ENCODE results near the gene TMEM247. TPM values are rescaled to one million over a fixed set of nuclear protein-coding genes. Genes with fewer than 3 reads are reported as not detected.

TMEM247 gene
- polyA plus RNA-seq, 3 donors from 2014 or later: not detected

DNA sequence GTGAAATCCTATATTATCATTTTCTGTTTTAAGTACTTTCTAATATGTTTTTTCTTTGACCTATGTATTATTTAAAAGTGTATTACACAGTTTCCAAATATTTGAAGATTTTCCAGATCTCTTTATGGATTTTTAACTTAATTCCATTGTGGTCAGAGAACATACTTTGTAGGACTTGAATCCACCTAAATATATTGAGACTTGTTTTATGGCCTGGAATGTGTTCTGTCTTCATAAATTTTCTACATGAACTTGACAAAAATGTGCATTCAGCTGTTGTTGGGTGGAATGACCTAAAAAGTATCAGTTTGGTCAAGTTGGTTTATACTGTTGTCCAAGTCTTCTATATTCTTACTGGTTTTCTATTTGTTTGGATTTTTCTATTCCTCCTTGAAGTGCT is 33.8 kb upstream of the TMEM247 start:
- H3K4me1 Mint-ChIP-seq: peaks cover 10 to 13% of the 10 kb centered on the region in 2 donors
- DNase-seq: no peak
- no peak overlapping the region for H3K4me3 Mint-ChIP-seq
- peaks cover 0 to 4% (median 1%) of the 10 kb centered on the region in 3 donors for H3K27me3 Mint-ChIP-seq (ENCODE audit: low read depth in 3 of 3)
- H3K9me3 Mint-ChIP-seq: peaks cover 7 to 13% (median 9%) of the 10 kb centered on the region in 6 donors
- no peak overlapping the region for H3K27ac Mint-ChIP-seq
- H3K36me3 Mint-ChIP-seq: peaks cover 4% of the 10 kb centered on the region in 3 donors

GRCh38 chr2:46446871-46447568 is 32.3 kb upstream of the TMEM247 start:
- Mint-ChIP-seq H3K27me3 (ENCODE audit: low read depth in 3 of 3) (peaks cover 0 to 2% (median 2%) of the 10 kb centered on the region in 3 donors), H3K27ac (no peak overlapping the region), H3K4me1 (peaks cover 9 to 12% of the 10 kb centered on the region in 2 donors), H3K36me3 (peaks cover 4% of the 10 kb centered on the region in 3 donors), H3K9me3 (peaks cover 7 to 13% (median 9%) of the 10 kb centered on the region in 6 donors), H3K4me3 (no peak overlapping the region)
- no peak for DNase-seq

- DNase-seq: no peak
- H3K27me3 Mint-ChIP-seq (ENCODE audit: low read depth in 3 of 3): peaks cover 0 to 2% (median 2%) of the 10 kb centered on the region in 3 donors
- peaks cover 4% of the 10 kb centered on the region in 3 donors for H3K36me3 Mint-ChIP-seq
- H3K27ac Mint-ChIP-seq: no peak overlapping the region
- peaks cover 9 to 12% of the 10 kb centered on the region in 2 donors for H3K4me1 Mint-ChIP-seq
- H3K4me3 Mint-ChIP-seq: no peak overlapping the region
- peaks cover 7 to 13% (median 9%) of the 10 kb centered on the region in 6 donors for H3K9me3 Mint-ChIP-seq
Measured at GRCh38 chr2:46447649-46448048, 31.7 kb upstream of the TMEM247 start.

- Mint-ChIP-seq H3K27me3 (ENCODE audit: low read depth in 3 of 3) (peaks cover 0 to 3% (median 2%) of the 10 kb centered on the region in 3 donors), H3K36me3 (peaks cover 4% of the 10 kb centered on the region in 3 donors), H3K27ac (no peak overlapping the region)
Measured at GRCh38 chr2:46448111-46448510, 31.3 kb upstream of the TMEM247 start.

DNA sequence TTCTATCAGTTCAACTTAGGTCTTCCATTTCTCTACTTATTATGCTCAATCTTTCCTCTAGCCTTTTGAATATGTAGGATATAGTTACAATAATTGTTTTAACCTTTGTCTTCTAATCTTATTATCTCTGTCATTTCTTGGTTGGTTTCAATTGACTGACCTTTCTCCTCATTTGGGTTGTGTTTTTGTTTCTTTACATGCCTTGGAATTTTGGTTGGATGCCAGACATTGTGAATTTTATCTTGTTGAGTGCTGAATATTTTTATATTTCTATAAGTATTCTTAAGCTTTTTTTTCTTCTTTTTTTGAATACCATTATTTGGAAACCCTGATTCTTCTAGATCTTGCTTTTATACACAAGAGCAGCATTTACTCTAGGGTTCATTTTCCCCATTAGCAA is 30.7 kb upstream of the TMEM247 start:
- H3K27ac Mint-ChIP-seq: no peak overlapping the region
- DNase-seq: no peak
- H3K9me3 Mint-ChIP-seq: peaks cover 7 to 13% (median 9%) of the 10 kb centered on the region in 6 donors
- peaks cover 0 to 3% (median 3%) of the 10 kb centered on the region in 3 donors for H3K27me3 Mint-ChIP-seq (ENCODE audit: low read depth in 3 of 3)
- H3K36me3 Mint-ChIP-seq: peaks cover 4% of the 10 kb centered on the region in 3 donors
- H3K4me1 Mint-ChIP-seq: peaks cover under 1 to 4% of the 10 kb centered on the region in 2 donors
- H3K4me3 Mint-ChIP-seq: no peak overlapping the region

More at GRCh38 chr2:46448111-46448510, 31.3 kb upstream of the TMEM247 start:
- H3K4me1 Mint-ChIP-seq: peaks cover 6 to 9% of the 10 kb centered on the region in 2 donors
- no peak overlapping the region for H3K4me3 Mint-ChIP-seq
- no peak for DNase-seq
- peaks cover 7 to 13% (median 9%) of the 10 kb centered on the region in 6 donors for H3K9me3 Mint-ChIP-seq

GRCh38 chr2:46449700-46450099 is 29.7 kb upstream of the TMEM247 start:
- Mint-ChIP-seq H3K4me1 (no peaks in the 10 kb centered on the region), H3K36me3 (peaks cover 4% of the 10 kb centered on the region in 3 donors), H3K27ac (no peak overlapping the region), H3K27me3 (ENCODE audit: low read depth in 3 of 3) (peaks cover under 1 to 3% (median 3%) of the 10 kb centered on the region in 3 donors), H3K9me3 (peaks cover 7 to 13% (median 9%) of the 10 kb centered on the region in 6 donors), H3K4me3 (no peak overlapping the region)
- no peak for DNase-seq

- peaks cover 0 to 1% (median 0%) of the 10 kb centered on the region in 6 donors for H3K9me3 Mint-ChIP-seq
- peak overlapping the region in 2 of 6 donors; percentile 2 to 69 for H3K27ac Mint-ChIP-seq
- no peaks in the 10 kb centered on the region for H3K36me3 Mint-ChIP-seq
- H3K4me3 Mint-ChIP-seq: no peak overlapping the region
- no peaks in the 10 kb centered on the region for H3K4me1 Mint-ChIP-seq
- H3K27me3 Mint-ChIP-seq (ENCODE audit: low read depth in 3 of 3): peaks cover 3% of the 10 kb centered on the region in 3 donors
- DNase-seq: no peak
Measured at GRCh38 chr2:46451131-46451711, 28.1 kb upstream of the TMEM247 start.

GRCh38 chr2:46456789-46457188 is 22.6 kb upstream of the TMEM247 start:
- Mint-ChIP-seq H3K9me3 (no peaks in the 10 kb centered on the region), H3K27me3 (ENCODE audit: low read depth in 3 of 3) (peaks cover 2 to 9% (median 6%) of the 10 kb centered on the region in 3 donors), H3K27ac (peak overlapping the region in 1 of 6 donors; percentile 33), H3K4me3 (no peak overlapping the region), H3K36me3 (no peaks in the 10 kb centered on the region), H3K4me1 (peaks cover 4 to 9% of the 10 kb centered on the region in 2 donors)
- no peak for DNase-seq

- Mint-ChIP-seq H3K4me1 (peaks cover 4 to 9% of the 10 kb centered on the region in 2 donors), H3K27ac (peak overlapping the region in 2 of 6 donors; percentile 59 to 71), H3K4me3 (no peak overlapping the region), H3K27me3 (ENCODE audit: low read depth in 3 of 3) (peaks cover 0 to 8% (median 8%) of the 10 kb centered on the region in 3 donors), H3K36me3 (no peaks in the 10 kb centered on the region), H3K9me3 (no peaks in the 10 kb centered on the region)
- DNase-seq: no peak
Measured at GRCh38 chr2:46458763-46459500, 20.4 kb upstream of the TMEM247 start.

- no peak for DNase-seq
- Mint-ChIP-seq H3K4me3 (no peak overlapping the region), H3K9me3 (no peaks in the 10 kb centered on the region), H3K4me1 (peaks cover 6 to 13% of the 10 kb centered on the region in 2 donors), H3K36me3 (no peaks in the 10 kb centered on the region), H3K27me3 (ENCODE audit: low read depth in 3 of 3) (peaks cover 0 to 8% (median 7%) of the 10 kb centered on the region in 3 donors), H3K27ac (peak overlapping the region in 1 of 6 donors; percentile 71)
Measured at GRCh38 chr2:46459694-46460093, 19.7 kb upstream of the TMEM247 start.

- Mint-ChIP-seq H3K27me3 (ENCODE audit: low read depth in 3 of 3) (peaks cover 0 to 8% (median 5%) of the 10 kb centered on the region in 3 donors), H3K4me1 (peaks cover 6 to 15% of the 10 kb centered on the region in 2 donors), H3K9me3 (no peaks in the 10 kb centered on the region), H3K27ac (no peak overlapping the region), H3K36me3 (no peaks in the 10 kb centered on the region), H3K4me3 (no peak overlapping the region)
- DNase-seq: no peak
Measured at GRCh38 chr2:46460241-46460921, 19.0 kb upstream of the TMEM247 start.

- peak; percentile 71 to 75 (median 74) for DNase-seq
- Mint-ChIP-seq H3K27me3 (ENCODE audit: low read depth in 3 of 3) (peaks cover 0 to 8% (median 5%) of the 10 kb centered on the region in 3 donors), H3K9me3 (no peaks in the 10 kb centered on the region), H3K27ac (peak overlapping the region in 4 of 6 donors; percentile 3 to 61 (median 18)), H3K36me3 (no peaks in the 10 kb centered on the region), H3K4me1 (peaks cover 6 to 15% of the 10 kb centered on the region in 2 donors), H3K4me3 (peak overlapping the region in 2 of 5 donors; percentile 3 to 26)
Measured at GRCh38 chr2:46461011-46461674, 18.2 kb upstream of the TMEM247 start.

DNA sequence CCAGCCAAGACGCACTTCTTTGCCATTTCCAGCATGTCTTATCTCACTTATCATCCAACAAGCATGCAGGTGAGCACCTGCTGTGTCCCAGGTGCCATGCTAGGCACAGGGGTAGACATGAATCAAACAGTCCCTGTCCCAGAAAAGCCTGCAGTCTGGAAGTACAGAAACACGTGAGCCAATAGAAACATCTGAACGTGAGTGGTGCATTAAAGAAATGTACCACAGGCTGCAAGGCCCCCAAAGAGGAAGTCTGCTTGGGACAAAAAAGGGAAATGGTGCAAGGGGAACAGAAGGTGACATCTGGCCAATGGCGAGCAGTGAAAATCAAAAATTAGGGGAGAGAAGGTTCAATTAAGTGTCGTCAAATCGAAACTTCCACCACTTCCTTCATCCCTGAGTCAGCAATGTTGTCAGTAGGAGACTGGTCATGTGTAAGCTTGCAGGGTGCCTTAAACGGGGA is 17.6 kb upstream of the TMEM247 start:
- no peak for DNase-seq
- H3K36me3 Mint-ChIP-seq: no peaks in the 10 kb centered on the region
- no peak overlapping the region for H3K4me3 Mint-ChIP-seq
- peak overlapping the region in 3 of 6 donors; percentile 4 to 61 (median 25) for H3K27ac Mint-ChIP-seq
- peaks cover 6 to 15% of the 10 kb centered on the region in 2 donors for H3K4me1 Mint-ChIP-seq
- H3K27me3 Mint-ChIP-seq (ENCODE audit: low read depth in 3 of 3): peaks cover 0 to 5% (median 4%) of the 10 kb centered on the region in 3 donors
- no peaks in the 10 kb centered on the region for H3K9me3 Mint-ChIP-seq

Data from immature natural killer cell (primary cell).